Lower leg skin (tissue), 4 donors: Measurements from ENCODE around the gene EXOC6. TPM values are rescaled to one million over a fixed set of nuclear protein-coding genes. Genes with fewer than 3 reads are reported as not detected.

Experiments
- DNase-seq, 2 donors: peaks; one replicate each; pipeline ENCODE4 v3.0.0-alpha.2; 2019; ENCODE audit warnings: low spot score in 2 of 2
- H3K4me3 ChIP-seq: fragments of 200-600 bp; sonication (generic); 2 replicates; pipeline ENCODE4 v1.5.1; 2017; ENCODE audit warnings: mild to moderate bottlenecking, low read depth; ENCODE audit not compliant: poor library complexity, severe bottlenecking
- CTCF ChIP-seq, 3 donors: fragments of 450-650 bp; IDR thresholded peaks; one replicate each; pipeline ENCODE4 v1.5.1; 2016; ENCODE audit warnings: antibody characterized with exemption in 3 of 3, mild to moderate bottlenecking in 3 of 3, moderate library complexity in 2 of 3
- POLR2A ChIP-seq, 2 donors: fragments of 450-650 bp; IDR thresholded peaks; one replicate each; pipeline ENCODE4 v1.6.1; 2016 to 2017; ENCODE audit warnings: antibody characterized with exemption in 2 of 2, mild to moderate bottlenecking in 1 of 2, moderate library complexity in 1 of 2
- WGBS, 2 donors: methylation state at CpG; one replicate each; pipeline ENCODE4 v1.1.5; 2018; 5-methylcytosine and 5-hydroxymethylcytosine counted together
- intact Hi-C: fragments of 100-400 bp; cut with DNase I; formaldehyde crosslinking; loops from one replicate; pipeline ENCODE4 v1.15.0; 2023; ENCODE audit warnings: low total_unique reads
- total RNA-seq, 4 donors: library from RNA; depleted of rRNA; stranded (reverse); fragments of >200 nt; gene quantifications; one replicate each; pipeline ENCODE4 v1.1.0, GENCODE V29; 2016

EXOC6 gene
- total RNA-seq, 4 donors from 2014 or later = 5.2 to 8.4 (median 6.0) TPM

- DNase-seq = no peak
- H3K4me3 ChIP-seq = no peak overlapping the region
- intact Hi-C loops = no loop called here
- WGBS, 2 donors = 93 to 95% methylated on average over 3 of the region's 3 CpGs
- TF ChIP-seq POLR2A (IDR thresholded peaks at IDR 0.05) (no peak), CTCF (IDR thresholded peaks at IDR 0.05) (no peak)
Measured at GRCh38 chr10:93015722-93016121, 167.4 kb downstream of the EXOC6 start.

- intact Hi-C loops = no loop called here
- H3K4me3 ChIP-seq = no peak overlapping the region
- no peak for DNase-seq
- WGBS, 2 donors = 89 to 92% methylated on average over 4 of the region's 4 CpGs
- TF ChIP-seq CTCF (IDR thresholded peaks at IDR 0.05) (no peak), POLR2A (IDR thresholded peaks at IDR 0.05) (no peak)
Measured at GRCh38 chr10:93023013-93023650, 174.8 kb downstream of the EXOC6 start.

GRCh38 chr10:93026072-93026471, 177.8 kb downstream of the EXOC6 start:
- intact Hi-C loops = no loop called here
- no peak for TF ChIP-seq CTCF (IDR thresholded peaks at IDR 0.05)
- TF ChIP-seq POLR2A (IDR thresholded peaks at IDR 0.05) = no peak
- WGBS, 2 donors = 75 to 78% methylated on average over 2 of the region's 2 CpGs
- H3K4me3 ChIP-seq = no peak overlapping the region
- no peak for DNase-seq

GRCh38 chr10:93027508-93027907, 179.2 kb downstream of the EXOC6 start:
- TF ChIP-seq POLR2A (IDR thresholded peaks at IDR 0.05) = no peak
- intact Hi-C loops = no loop called here
- no peak overlapping the region for H3K4me3 ChIP-seq
- DNase-seq = no peak

- intact Hi-C loops = no loop called here
- WGBS, 2 donors = 32 to 48% methylated on average over 2 of the region's 2 CpGs
- TF ChIP-seq CTCF (IDR thresholded peaks at IDR 0.05) (no peak), POLR2A (IDR thresholded peaks at IDR 0.05) (no peak)
- DNase-seq = no peak
- H3K4me3 ChIP-seq = no peak overlapping the region
Measured at GRCh38 chr10:93028883-93029282, 180.6 kb downstream of the EXOC6 start.

GRCh38 chr10:93030409-93030808, 182.1 kb downstream of the EXOC6 start:
- TF ChIP-seq CTCF (IDR thresholded peaks at IDR 0.05) = no peak
- TF ChIP-seq POLR2A (IDR thresholded peaks at IDR 0.05) = no peak
- intact Hi-C loops = no loop called here
- H3K4me3 ChIP-seq = no peak overlapping the region
- DNase-seq = no peak
